Panc1 (cell line): ENCODE data around the gene MAPK8. TPM values are rescaled to one million over a fixed set of nuclear protein-coding genes. Genes with fewer than 3 reads are reported as not detected.

Experiments
- ATAC-seq: fragments of 200-7000 bp; cut with Tn5 transposase; 2 replicates; pipeline ENCODE4 v1.9.1; 2020; ENCODE audit warnings: mild to moderate bottlenecking, moderate library complexity
- BruUV-seq: library from RNA; stranded (reverse); fragments of 400-500 nt; replicated peaks from 2 replicates; lab custom pipeline; 2021; lab: Mats Ljungman, UMichigan
- CTCF ChIA-PET: fragments of 300-600 bp; sonication (Branson Sonifier 250); formaldehyde crosslinking; loops from one replicate; lab custom pipeline; 2022; ENCODE audit warnings: antibody characterized with exemption; lab: Charles Lee
- POLR2A ChIA-PET: fragments of 300-600 bp; sonication (Branson Sonifier 250); formaldehyde crosslinking; loops from one replicate; lab custom pipeline; 2022; ENCODE audit warnings: antibody characterized with exemption; lab: Charles Lee
- DNase-seq: peaks from one replicate; pipeline ENCODE4 v3.0.0-alpha.2; 2010; ENCODE audit warnings: low read depth, low spot score
- H3K27ac ChIP-seq: 2 replicates; pipeline ENCODE4 v1.5.1; 2011; ENCODE audit warnings: mild to moderate bottlenecking, low read length, inconsistent platforms
- H3K27me3 ChIP-seq: fragments of 200-500 bp; sonication (Bioruptor generic); 2 replicates; pipeline ENCODE4 v1.6.0; 2014; ENCODE audit warnings: low read length, inconsistent platforms; ENCODE audit not compliant: control insufficient read depth, insufficient read depth
- H3K36me3 ChIP-seq: fragments of 200-500 bp; sonication (Bioruptor generic); 2 replicates; pipeline ENCODE4 v1.5.1; 2014; ENCODE audit warnings: inconsistent platforms, mild to moderate bottlenecking, low read length, moderate library complexity; ENCODE audit not compliant: control insufficient read depth, insufficient read depth
- H3K4me1 ChIP-seq: 2 replicates; pipeline ENCODE4 v1.5.1; 2011; ENCODE audit warnings: inconsistent platforms, mild to moderate bottlenecking, low read length, moderate library complexity; ENCODE audit not compliant: control insufficient read depth, insufficient read depth
- H3K4me3 ChIP-seq, 2 experiments: 2 replicates each; pipeline ENCODE4 v1.5.1; 2011 to 2012; ENCODE audit warnings: low read depth in 2 of 2, low read length in 2 of 2, mild to moderate bottlenecking in 2 of 2, inconsistent platforms in 1 of 2, moderate library complexity in 1 of 2
- H3K9me3 ChIP-seq: fragments of 200-500 bp; sonication (Bioruptor generic); 2 replicates; pipeline ENCODE4 v1.5.1; 2014; ENCODE audit warnings: low read depth, mild to moderate bottlenecking, inconsistent platforms, low read length, moderate library complexity; ENCODE audit not compliant: control insufficient read depth, insufficient read depth
- CTCF ChIP-seq: fragments of 450-650 bp; IDR thresholded peaks from 2 replicates; pipeline ENCODE4 v1.5.1; 2017; ENCODE audit warnings: mild to moderate bottlenecking
- POLR2AphosphoS5 ChIP-seq: IDR thresholded peaks from 2 replicates; pipeline ENCODE4 v1.6.1; 2012; ENCODE audit warnings: mild to moderate bottlenecking, low read depth, low read length, moderate library complexity
- REST ChIP-seq, 2 experiments: IDR thresholded peaks; 2 replicates each; pipeline ENCODE4 v1.6.1; 2011 to 2012; ENCODE audit warnings: low read depth in 2 of 2, control low read depth in 1 of 2, low read length in 1 of 2, mild to moderate bottlenecking in 1 of 2, moderate library complexity in 1 of 2; ENCODE audit not compliant: insufficient read depth in 1 of 2
- SIN3A ChIP-seq: IDR thresholded peaks from 2 replicates; pipeline ENCODE4 v1.6.1; 2012; ENCODE audit warnings: low read depth, mild to moderate bottlenecking, low read length, moderate library complexity, borderline replicate concordance; ENCODE audit not compliant: insufficient read depth
- TCF7L2 ChIP-seq: IDR thresholded peaks from 2 replicates; pipeline ENCODE4 v1.6.1; 2011; ENCODE audit warnings: mild to moderate bottlenecking, low read depth, low read length, inconsistent platforms
- in situ Hi-C: cut with HindIII; loops from 2 replicates; pipeline ENCODE4 v1.10.0; 2016; ENCODE audit warnings: low sequenced_read_pairs, low pct_unique_long_range_greater_than_20kb
- intact Hi-C: fragments of 100-400 bp; cut with micrococcal nuclease; formaldehyde crosslinking; loops from one replicate; pipeline ENCODE4 v1.10.0; 2022; ENCODE audit not compliant: unreplicated experiment
- total RNA-seq: library from RNA; stranded (reverse); gene quantifications from one replicate; pipeline ENCODE4 v1.2.1, GENCODE V29; 2021; ENCODE audit not compliant: unreplicated experiment

Gene MAPK8
- total RNA-seq, 1 experiment from 2014 or later: 66.6 TPM

- intact Hi-C loops: no loop called here
- no peak for ATAC-seq
- Histone ChIP-seq H3K36me3 (no peaks in the 10 kb centered on the region), H3K27ac (no peak overlapping the region), H3K4me3 (no peak overlapping the region), H3K27me3 (no peaks in the 10 kb centered on the region), H3K9me3 (peaks cover 3% of the 10 kb centered on the region; the same call in 1 of the 2 replicates), H3K4me1 (no peaks in the 10 kb centered on the region)
- no TSS peak for BruUV-seq
- no peak for TF ChIP-seq CTCF
- TF ChIP-seq POLR2AphosphoS5: no peak
- TF ChIP-seq TCF7L2: no peak
- TF ChIP-seq SIN3A: no peak
- no peak for TF ChIP-seq REST (IDR thresholded peaks at IDR 0.05; ENCODE audit: insufficient read depth in 1 of 2, low read depth in 2 of 2, low read length in 1 of 2)
- ChIA-PET POLR2A (no interaction called here), CTCF (no interaction called here)
- DNase-seq: no peak
- in situ Hi-C loops: no loop called here
Observed at GRCh38 chr10:48384699-48384982, 78.2 kb downstream of the MAPK8 start.

- in situ Hi-C loops (no loop called here), intact Hi-C loops (no loop called here)
- no peak overlapping the region; the same call in 1 of the 2 replicates for H3K27ac ChIP-seq
- no peak for TF ChIP-seq TCF7L2
- CTCF ChIA-PET: no interaction called here
- BruUV-seq: no TSS peak
- no peaks in the 10 kb centered on the region for H3K27me3 ChIP-seq
- POLR2A ChIA-PET: interaction anchor here (0.6 kb wide), 1 partner anchor 15 kb away, joined by 4 read pairs; no protein-coding TSS in a partner anchor
- no peak overlapping the region for H3K4me3 ChIP-seq
- ATAC-seq (no peak), DNase-seq (no peak)
- H3K4me1 ChIP-seq: peaks cover 19% of the 10 kb centered on the region
- H3K36me3 ChIP-seq: no peaks in the 10 kb centered on the region
- H3K9me3 ChIP-seq: no peaks in the 10 kb centered on the region
Observed at GRCh38 chr10:48389272-48389671, 82.8 kb downstream of the MAPK8 start.

- POLR2A ChIA-PET: no interaction called here
Observed at GRCh38 chr10:48389846-48390557, 83.5 kb downstream of the MAPK8 start.

More at GRCh38 chr10:48389846-48390557, 83.5 kb downstream of the MAPK8 start:
- TF ChIP-seq TCF7L2 (no peak), CTCF (no peak)
- Histone ChIP-seq H3K4me3 (no peak overlapping the region), H3K9me3 (no peaks in the 10 kb centered on the region), H3K27ac (peak overlapping the region; percentile 26; the same call in 1 of the 2 replicates), H3K36me3 (no peaks in the 10 kb centered on the region), H3K27me3 (no peaks in the 10 kb centered on the region), H3K4me1 (peaks cover 19% of the 10 kb centered on the region)
- CTCF ChIA-PET: no interaction called here
- no peak for ATAC-seq
- BruUV-seq: no TSS peak
- intact Hi-C loops: no loop called here
- in situ Hi-C loops: no loop called here
- no peak for DNase-seq
